HG02678 (cell line): ENCODE results near the gene TMIE.
"Not testable (repeated sequence)": the region's sequence is repeated elsewhere in the genome, so short reads cannot be mapped to it uniquely, and the experiment has no call there.

Source experiments
- ATAC-seq: cut with Tn5 transposase; IDR thresholded peaks from one replicate; pipeline ENCODE4 v1.9.1; 2021; ENCODE audit warnings: mild to moderate bottlenecking, moderate library complexity; ENCODE audit not compliant: unreplicated experiment

The TMIE gene

GRCh38 chr3:46719044-46719565, 17.9 kb downstream of the TMIE start:
- no peak for ATAC-seq

DNA sequence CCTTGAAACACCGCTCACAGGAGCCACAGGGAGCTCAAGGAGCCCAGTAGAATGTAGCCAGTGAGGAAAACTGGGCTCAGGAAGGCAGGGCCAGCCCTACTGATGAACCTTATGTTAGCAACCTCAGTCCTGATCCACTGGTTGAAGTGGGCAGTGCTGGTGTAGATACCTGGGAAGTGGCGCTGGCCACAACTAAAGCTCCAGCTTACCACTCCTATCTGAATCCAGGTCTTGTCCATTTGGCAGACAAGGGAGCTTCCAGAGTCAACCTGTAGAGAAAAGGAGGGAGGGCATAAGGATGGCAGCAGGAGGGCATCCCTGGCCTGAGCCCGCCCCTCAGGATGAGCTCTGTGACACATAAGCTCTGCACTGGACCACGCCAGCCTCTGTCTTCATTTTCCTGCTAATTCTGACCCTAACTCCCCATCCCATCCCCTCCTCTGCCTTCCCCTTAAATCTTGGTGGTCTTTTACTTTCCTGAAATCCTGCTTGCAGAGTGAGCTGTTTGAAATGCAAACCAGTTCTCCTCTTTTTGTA, 18.6 kb downstream of the TMIE start:
- no peak for ATAC-seq

- no peak for ATAC-seq
These were observed 19.8 kb downstream of the TMIE start for GRCh38 chr3:46721009-46721408.

DNA sequence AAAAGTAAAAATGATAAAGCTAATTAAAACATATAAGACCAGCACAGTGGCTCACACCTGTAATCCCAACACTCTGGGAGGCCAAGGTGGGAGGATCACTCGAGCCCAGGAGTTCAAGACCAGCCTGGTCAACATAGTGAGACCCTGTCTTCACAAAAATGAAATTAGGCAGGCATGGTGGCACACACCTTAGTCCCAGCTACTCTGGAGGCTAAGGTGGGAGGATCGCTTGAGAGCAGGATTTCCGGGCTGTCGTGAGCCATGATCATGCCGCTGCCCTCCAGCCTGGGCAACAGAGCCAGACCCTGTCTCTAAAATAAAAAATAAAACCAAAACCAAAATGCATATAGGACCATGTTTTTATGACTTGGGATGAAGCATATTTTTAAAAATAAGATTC, 21.3 kb downstream of the TMIE start:
- no peak for ATAC-seq

DNA sequence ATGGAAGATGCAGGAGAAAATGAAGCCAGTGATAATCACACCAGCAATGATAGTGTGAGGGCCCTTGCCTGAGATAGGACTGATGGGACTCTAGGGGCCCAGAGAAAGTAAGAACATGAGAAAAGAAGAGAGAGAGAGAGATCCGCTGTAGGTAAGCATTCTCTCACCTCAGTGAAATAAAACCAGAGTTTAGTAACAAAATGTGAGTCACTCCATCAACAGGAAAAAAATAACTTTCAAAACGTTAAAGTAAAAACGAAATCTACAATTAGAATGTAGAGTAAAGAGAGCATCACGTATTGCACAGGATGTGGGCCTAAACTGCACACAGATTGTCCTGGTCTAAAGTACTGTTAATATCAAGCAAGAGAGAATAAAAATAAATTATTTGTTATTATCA, 23.2 kb downstream of the TMIE start:
- no peak for ATAC-seq

DNA sequence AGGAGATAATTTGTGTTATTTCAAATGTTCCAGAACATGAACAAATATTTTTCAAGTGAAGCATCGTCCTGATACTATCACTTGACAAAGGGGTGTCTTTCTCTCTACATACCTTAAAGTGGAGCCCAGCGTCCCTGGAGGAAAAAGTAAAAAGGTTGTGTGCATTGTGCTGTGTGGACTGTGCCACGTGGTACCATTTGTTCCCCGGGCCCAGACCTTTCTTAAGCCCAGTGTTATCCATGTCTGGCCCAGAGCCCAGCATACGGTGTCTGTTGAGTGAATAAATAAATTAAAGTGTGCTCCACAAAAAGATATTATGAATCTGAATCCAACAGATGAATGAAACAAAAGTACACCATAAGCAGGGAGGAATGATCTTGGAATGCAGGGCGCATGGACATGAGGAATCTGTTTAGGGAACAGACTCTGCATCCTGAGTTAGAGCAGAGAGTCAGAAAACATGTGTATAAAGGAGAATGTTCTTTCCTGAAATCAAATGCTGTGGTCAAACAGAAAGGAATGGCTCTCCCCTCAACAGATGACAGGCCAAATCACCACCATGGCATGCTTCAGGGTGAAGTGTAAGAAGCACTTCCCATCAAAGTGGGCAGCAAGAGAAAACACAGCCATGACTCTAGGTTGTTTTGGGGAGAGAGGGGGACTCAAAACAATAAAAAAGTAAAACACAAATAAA, 24.6 kb downstream of the TMIE start:
- no peak for ATAC-seq

GRCh38 chr3:46729038-46729437, 27.8 kb downstream of the TMIE start:
- no peak for ATAC-seq

DNA sequence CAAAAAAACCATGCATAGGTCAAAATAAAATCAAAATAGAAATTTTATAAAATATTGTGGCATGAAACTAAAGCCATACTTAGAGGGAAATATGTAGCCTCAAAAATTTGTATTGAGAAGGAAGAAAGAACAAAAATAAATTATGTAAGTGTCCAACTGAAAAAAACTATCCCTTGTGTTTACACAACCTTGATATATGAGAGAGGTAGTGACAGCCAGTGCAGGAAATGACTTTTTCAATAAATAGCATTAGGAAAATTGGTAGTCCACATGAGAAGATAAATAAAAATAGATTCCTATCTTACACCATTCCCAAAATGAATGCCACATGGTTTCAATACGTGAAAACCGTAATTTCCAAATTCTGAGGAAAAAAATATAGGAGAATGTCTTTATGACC, 29.6 kb downstream of the TMIE start:
- no peak for ATAC-seq

GRCh38 chr3:46731795-46732194, 30.6 kb downstream of the TMIE start:
- no peak for ATAC-seq

DNA sequence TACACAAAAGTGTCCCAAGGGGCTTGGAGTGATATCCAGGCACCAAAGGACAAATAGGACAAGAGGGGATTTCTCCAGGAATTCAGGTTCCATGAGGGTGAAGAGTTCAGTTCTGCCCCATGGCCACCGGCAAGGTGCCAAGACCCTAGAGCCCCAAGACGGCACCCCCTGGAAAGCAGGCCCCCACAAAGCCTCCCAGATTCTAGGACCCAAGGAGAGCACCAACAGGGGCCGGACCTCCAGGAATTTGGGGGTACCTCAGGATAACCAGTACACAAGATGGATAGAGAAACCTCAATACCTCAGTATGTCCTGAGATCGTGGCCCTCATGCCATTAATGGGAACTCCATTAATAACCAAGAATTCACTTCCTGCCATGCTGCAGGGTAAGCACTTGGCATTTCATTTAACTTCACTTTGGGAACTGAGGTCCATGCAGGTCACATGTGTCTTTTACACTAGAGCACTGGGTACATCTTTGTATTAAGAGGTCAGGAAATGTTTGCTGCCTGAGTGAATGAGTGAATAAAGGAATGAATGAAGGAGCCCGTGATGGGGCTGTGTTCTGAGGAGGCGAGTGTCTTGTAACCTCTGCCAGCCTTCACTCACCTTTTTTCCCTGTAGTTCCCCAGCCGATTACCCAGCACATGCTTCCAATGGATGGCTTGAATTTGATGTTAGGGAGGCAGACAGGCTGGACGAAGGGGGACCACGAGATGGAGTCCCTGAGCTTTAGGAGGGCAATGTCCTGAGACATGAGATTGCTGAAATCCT, 32.0 kb downstream of the TMIE start:
- no peak for ATAC-seq

DNA sequence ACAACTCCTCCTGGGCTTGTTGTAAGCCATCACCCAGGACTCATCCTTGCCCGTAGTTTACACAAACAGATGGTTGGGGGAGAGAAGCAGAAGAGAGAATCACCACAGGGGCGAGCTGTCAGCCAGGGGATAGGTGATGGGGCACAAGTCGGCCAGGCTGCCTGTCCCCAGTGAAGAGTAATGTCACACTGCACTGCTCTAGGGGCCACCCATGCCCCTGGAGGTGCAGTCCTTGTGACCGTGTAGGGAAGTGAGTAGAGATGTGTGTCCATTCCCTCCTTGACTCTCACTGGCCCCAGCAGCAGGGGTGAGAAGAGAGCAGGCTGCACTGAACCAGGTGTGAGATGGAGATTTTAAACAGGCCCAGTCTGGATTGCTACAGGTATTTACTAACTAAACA, 33.6 kb downstream of the TMIE start:
- ATAC-seq = no peak

- no peak for ATAC-seq
These were observed 35.0 kb downstream of the TMIE start for GRCh38 chr3:46736006-46736872.

- no peak for ATAC-seq
These were observed 36.1 kb downstream of the TMIE start for GRCh38 chr3:46737329-46737731.

GRCh38 chr3:46739565-46739964, 38.4 kb downstream of the TMIE start:
- ATAC-seq = not testable (repeated sequence)

DNA sequence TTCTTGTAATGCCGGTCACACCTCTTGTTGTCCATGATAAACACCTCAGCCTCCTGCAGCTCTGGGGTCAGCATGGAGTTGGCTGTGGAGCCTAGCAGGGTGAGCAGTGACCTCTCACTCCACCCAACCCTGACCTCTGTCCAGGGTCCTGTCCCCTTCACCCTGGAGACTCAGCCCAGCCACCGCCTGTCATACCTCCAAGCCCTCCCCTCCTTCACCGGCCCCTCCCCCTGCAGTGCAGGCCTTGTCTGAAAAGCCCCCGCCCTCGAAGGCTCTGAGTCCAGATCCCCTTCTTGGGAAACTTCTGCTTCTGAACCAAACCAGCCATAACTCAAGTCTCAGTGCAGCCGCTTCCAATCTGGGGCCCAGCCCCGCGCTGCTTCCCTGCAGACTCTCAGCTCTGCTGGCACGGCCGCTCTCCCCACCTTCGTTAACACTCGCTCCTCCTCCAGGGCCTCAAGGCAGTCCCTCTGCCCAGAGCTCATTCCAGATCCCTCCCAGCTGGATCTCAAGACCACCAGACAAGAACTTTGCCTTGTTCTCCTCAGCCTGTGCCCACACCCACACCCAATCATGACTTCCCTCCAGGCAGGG, 41.9 kb downstream of the TMIE start:
- no peak for ATAC-seq

DNA sequence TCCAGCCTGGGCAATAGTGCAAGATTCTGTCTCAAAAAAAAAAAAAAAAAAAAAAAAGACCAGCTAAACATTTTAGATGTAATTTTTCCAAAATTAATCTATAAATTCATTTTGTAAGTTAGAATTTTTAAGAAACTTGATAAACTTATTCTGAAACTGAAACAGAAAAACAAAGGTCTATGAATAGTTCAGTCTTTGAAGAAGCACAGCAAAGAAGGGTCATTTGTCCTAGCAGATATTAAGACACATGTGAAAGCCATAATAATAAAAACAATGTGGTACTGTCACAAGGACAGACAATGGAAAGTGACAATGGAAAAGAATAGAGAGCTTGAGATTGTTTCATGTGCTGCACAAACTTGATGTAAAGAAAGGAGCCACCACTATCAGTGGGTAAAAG, 45.5 kb downstream of the TMIE start:
- ATAC-seq = no peak

DNA sequence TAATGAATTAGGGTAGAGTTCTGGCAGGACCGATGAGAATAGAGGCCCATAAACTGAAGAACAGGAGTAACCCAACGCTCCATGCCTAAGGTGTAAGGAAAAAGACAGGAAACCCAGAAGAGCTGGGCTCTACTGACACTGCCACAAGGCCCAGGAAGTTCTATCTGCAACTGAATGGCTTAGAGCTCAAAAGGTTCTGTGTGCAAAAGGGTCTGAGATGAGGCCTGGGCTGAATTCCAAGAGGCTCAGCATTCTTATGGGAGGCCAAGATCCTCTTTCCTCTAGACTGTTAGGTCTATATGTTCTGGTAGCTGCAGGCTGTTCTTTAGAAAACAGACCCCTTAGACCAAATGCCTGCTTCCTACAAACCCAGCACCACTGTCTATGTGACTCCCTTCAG, 47.0 kb downstream of the TMIE start:
- no peak for ATAC-seq

- ATAC-seq = no peak
These were observed 47.9 kb downstream of the TMIE start for GRCh38 chr3:46749129-46749528.

- no peak for ATAC-seq
These were observed 49.4 kb downstream of the TMIE start for GRCh38 chr3:46750555-46751038.

DNA sequence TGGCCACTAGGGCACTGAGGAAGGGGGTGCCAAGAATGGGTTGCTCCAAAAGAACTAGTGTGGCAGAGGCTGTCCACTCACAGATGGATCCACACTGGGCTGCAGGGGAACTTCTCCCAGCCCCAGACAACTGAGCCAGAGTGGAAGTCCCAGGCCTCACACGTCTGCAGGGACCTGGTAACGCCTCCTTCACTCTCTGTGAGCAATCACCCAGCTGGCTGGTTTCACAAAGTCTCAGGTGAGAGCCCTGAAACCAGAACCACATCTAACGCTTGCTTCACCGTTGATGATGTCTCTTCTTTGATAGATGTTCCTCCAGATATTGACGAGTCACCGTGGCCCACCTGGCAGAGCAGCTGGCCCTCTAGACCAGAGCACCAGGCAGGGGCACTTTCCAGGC, 51.9 kb downstream of the TMIE start:
- not testable (repeated sequence) for ATAC-seq

- no peak for ATAC-seq
These were observed 54.5 kb downstream of the TMIE start for GRCh38 chr3:46755646-46756045.
